ENCODE data around the gene CLDN18.

CLDN18 gene

DNA sequence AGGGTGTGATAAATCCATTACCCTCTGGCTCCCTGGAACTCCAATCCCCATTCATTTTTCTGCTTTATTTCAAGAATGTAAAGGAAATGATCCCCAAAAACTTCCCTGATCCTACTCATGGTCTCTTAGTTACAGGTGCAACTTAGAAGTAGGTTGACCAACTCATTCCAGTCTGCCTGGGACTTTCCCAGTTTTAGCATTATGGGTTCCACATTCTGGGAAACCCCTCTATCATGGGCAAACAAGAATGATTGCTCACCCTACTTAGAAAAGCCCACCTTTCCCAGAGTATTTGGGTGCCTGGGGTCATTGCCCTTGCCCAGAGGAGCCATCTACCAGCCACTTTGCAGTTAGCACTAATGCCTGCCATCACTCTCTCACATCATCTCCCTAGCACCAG lies 15.6 kb downstream of the CLDN18 start:
- Histone ChIP-seq H3K27me3 (ENCODE audit: insufficient read depth, insufficient read length) (no peaks in the 10 kb centered on the region), H3K36me3 (ENCODE audit: insufficient read depth, insufficient read length, low read length) (peaks cover 4% of the 10 kb centered on the region), H3K4me1 (ENCODE audit: insufficient read depth, insufficient read length) (no peaks in the 10 kb centered on the region), H3K9me3 (ENCODE audit: insufficient read depth, low read length) (no peaks in the 10 kb centered on the region), H3K9ac (ENCODE audit: insufficient read length, low read depth) (no peak overlapping the region), H3K4me3 (ENCODE audit: insufficient read length, low read depth) (no peak overlapping the region)
- TF ChIP-seq ZNF274 (IDR thresholded peaks at IDR 0.05; ENCODE audit: low read depth, low read length) (no peak), SUZ12 (IDR thresholded peaks at IDR 0.05; ENCODE audit: extremely low read depth, insufficient read depth, insufficient read length) (no peak), YY1 (IDR thresholded peaks at IDR 0.05; ENCODE audit: insufficient read depth, insufficient read length) (no peak)
- DNase-seq (ENCODE audit: low read depth, low spot score) = no peak

DNA sequence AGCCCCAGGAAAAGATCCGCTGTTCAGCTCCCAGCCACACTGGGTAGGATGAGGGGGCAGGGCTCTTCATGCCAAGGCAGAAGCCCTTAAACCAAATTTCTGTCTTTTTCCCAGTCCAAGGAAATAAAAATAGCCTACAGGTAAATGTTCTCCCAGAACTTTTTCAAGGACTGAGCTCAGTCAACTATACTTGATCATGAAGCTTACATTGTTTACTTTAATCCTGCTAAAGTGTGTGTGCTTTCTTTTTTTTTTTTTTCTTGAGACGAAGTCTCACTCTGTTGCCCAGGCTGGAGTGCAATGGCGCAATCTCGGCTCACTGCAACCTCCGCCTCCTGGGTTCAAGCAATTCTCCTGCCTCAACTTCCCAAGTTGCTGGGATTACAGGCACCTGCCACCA lies 17.9 kb downstream of the CLDN18 start:
- Histone ChIP-seq H3K4me1 (ENCODE audit: insufficient read depth, insufficient read length) (no peaks in the 10 kb centered on the region), H3K9me3 (ENCODE audit: insufficient read depth, low read length) (no peaks in the 10 kb centered on the region), H3K27me3 (ENCODE audit: insufficient read depth, insufficient read length) (no peaks in the 10 kb centered on the region), H3K4me3 (ENCODE audit: insufficient read length, low read depth) (no peak overlapping the region), H3K36me3 (ENCODE audit: insufficient read depth, insufficient read length, low read length) (peaks cover 4% of the 10 kb centered on the region), H3K9ac (ENCODE audit: insufficient read length, low read depth) (no peak overlapping the region)
- TF ChIP-seq ZNF274 (IDR thresholded peaks at IDR 0.05; ENCODE audit: low read depth, low read length) (no peak), SUZ12 (IDR thresholded peaks at IDR 0.05; ENCODE audit: extremely low read depth, insufficient read depth, insufficient read length) (no peak)
- no peak for DNase-seq (ENCODE audit: low read depth, low spot score)

DNA sequence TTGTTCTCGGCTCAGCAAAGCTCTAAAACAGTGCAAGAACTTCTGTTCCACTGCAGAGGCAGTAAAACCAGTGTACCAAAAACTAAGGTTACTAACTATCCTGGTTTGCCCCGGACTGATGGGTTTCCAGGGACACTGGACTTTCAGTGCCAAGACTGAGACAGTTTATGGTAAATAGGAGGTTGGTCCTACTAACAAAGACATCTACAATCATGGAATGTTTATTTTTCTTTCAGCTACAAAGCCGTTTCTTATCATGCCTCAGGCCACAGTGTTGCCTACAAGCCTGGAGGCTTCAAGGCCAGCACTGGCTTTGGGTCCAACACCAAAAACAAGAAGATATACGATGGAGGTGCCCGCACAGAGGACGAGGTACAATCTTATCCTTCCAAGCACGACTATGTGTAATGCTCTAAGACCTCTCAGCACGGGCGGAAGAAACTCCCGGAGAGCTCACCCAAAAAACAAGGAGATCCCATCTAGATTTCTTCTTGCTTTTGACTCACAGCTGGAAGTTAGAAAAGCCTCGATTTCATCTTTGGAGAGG lies 20.8 kb downstream of the CLDN18 start:
- H3K4me3 ChIP-seq (ENCODE audit: insufficient read length, low read depth) = no peak overlapping the region
- DNase-seq (ENCODE audit: low read depth, low spot score) = no peak
- no peak for TF ChIP-seq SUZ12 (IDR thresholded peaks at IDR 0.05; ENCODE audit: extremely low read depth, insufficient read depth, insufficient read length)
- no peaks in the 10 kb centered on the region for H3K27me3 ChIP-seq (ENCODE audit: insufficient read depth, insufficient read length)
- no peaks in the 10 kb centered on the region for H3K9me3 ChIP-seq (ENCODE audit: insufficient read depth, low read length)
- H3K9ac ChIP-seq (ENCODE audit: insufficient read length, low read depth) = no peak overlapping the region
- peaks cover 4% of the 10 kb centered on the region for H3K36me3 ChIP-seq (ENCODE audit: insufficient read depth, insufficient read length, low read length)
- no peaks in the 10 kb centered on the region for H3K4me1 ChIP-seq (ENCODE audit: insufficient read depth, insufficient read length)

DNA sequence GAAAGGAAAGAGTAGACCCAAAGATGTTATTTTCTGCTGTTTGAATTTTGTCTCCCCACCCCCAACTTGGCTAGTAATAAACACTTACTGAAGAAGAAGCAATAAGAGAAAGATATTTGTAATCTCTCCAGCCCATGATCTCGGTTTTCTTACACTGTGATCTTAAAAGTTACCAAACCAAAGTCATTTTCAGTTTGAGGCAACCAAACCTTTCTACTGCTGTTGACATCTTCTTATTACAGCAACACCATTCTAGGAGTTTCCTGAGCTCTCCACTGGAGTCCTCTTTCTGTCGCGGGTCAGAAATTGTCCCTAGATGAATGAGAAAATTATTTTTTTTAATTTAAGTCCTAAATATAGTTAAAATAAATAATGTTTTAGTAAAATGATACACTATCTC lies 21.6 kb downstream of the CLDN18 start:
- DNase-seq (ENCODE audit: low read depth, low spot score) = no peak
- TF ChIP-seq SUZ12 (IDR thresholded peaks at IDR 0.05; ENCODE audit: extremely low read depth, insufficient read depth, insufficient read length) = no peak
- no peak for TF ChIP-seq YY1 (IDR thresholded peaks at IDR 0.05; ENCODE audit: insufficient read depth, insufficient read length)
- TF ChIP-seq ZNF274 (IDR thresholded peaks at IDR 0.05; ENCODE audit: low read depth, low read length) = no peak
- no peak overlapping the region for H3K9ac ChIP-seq (ENCODE audit: insufficient read length, low read depth)
- H3K4me1 ChIP-seq (ENCODE audit: insufficient read depth, insufficient read length) = no peaks in the 10 kb centered on the region
- H3K27me3 ChIP-seq (ENCODE audit: insufficient read depth, insufficient read length) = no peaks in the 10 kb centered on the region
- H3K36me3 ChIP-seq (ENCODE audit: insufficient read depth, insufficient read length, low read length) = peaks cover 4% of the 10 kb centered on the region
- no peaks in the 10 kb centered on the region for H3K9me3 ChIP-seq (ENCODE audit: insufficient read depth, low read length)
- no peak overlapping the region for H3K4me3 ChIP-seq (ENCODE audit: insufficient read length, low read depth)

DNA sequence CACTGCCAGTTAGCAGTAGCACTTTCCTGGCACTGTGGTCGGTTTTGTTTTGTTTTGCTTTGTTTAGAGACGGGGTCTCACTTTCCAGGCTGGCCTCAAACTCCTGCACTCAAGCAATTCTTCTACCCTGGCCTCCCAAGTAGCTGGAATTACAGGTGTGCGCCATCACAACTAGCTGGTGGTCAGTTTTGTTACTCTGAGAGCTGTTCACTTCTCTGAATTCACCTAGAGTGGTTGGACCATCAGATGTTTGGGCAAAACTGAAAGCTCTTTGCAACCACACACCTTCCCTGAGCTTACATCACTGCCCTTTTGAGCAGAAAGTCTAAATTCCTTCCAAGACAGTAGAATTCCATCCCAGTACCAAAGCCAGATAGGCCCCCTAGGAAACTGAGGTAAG lies 22.6 kb downstream of the CLDN18 start:
- no peak for DNase-seq (ENCODE audit: low read depth, low spot score)
- Histone ChIP-seq H3K36me3 (ENCODE audit: insufficient read depth, insufficient read length, low read length) (peaks cover 4% of the 10 kb centered on the region), H3K9ac (ENCODE audit: insufficient read length, low read depth) (no peak overlapping the region), H3K4me1 (ENCODE audit: insufficient read depth, insufficient read length) (no peaks in the 10 kb centered on the region), H3K9me3 (ENCODE audit: insufficient read depth, low read length) (no peaks in the 10 kb centered on the region), H3K27me3 (ENCODE audit: insufficient read depth, insufficient read length) (no peaks in the 10 kb centered on the region), H3K4me3 (ENCODE audit: insufficient read length, low read depth) (no peak overlapping the region)
- TF ChIP-seq SUZ12 (IDR thresholded peaks at IDR 0.05; ENCODE audit: extremely low read depth, insufficient read depth, insufficient read length) (no peak), YY1 (IDR thresholded peaks at IDR 0.05; ENCODE audit: insufficient read depth, insufficient read length) (no peak), ZNF274 (IDR thresholded peaks at IDR 0.05; ENCODE audit: low read depth, low read length) (no peak)

DNA sequence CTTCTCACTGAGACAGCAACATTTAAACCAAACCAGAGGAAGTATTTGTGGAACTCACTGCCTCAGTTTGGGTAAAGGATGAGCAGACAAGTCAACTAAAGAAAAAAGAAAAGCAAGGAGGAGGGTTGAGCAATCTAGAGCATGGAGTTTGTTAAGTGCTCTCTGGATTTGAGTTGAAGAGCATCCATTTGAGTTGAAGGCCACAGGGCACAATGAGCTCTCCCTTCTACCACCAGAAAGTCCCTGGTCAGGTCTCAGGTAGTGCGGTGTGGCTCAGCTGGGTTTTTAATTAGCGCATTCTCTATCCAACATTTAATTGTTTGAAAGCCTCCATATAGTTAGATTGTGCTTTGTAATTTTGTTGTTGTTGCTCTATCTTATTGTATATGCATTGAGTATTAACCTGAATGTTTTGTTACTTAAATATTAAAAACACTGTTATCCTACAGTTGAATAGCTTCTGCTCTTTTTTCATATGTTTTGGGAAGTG lies 23.3 kb downstream of the CLDN18 start:
- Histone ChIP-seq H3K4me3 (ENCODE audit: insufficient read length, low read depth) (no peak overlapping the region), H3K9me3 (ENCODE audit: insufficient read depth, low read length) (no peaks in the 10 kb centered on the region), H3K9ac (ENCODE audit: insufficient read length, low read depth) (no peak overlapping the region), H3K36me3 (ENCODE audit: insufficient read depth, insufficient read length, low read length) (peaks cover 4% of the 10 kb centered on the region), H3K27me3 (ENCODE audit: insufficient read depth, insufficient read length) (no peaks in the 10 kb centered on the region), H3K4me1 (ENCODE audit: insufficient read depth, insufficient read length) (no peaks in the 10 kb centered on the region)
- no peak for DNase-seq (ENCODE audit: low read depth, low spot score)
- TF ChIP-seq SUZ12 (IDR thresholded peaks at IDR 0.05; ENCODE audit: extremely low read depth, insufficient read depth, insufficient read length) (no peak), ZNF274 (IDR thresholded peaks at IDR 0.05; ENCODE audit: low read depth, low read length) (no peak)

DNA sequence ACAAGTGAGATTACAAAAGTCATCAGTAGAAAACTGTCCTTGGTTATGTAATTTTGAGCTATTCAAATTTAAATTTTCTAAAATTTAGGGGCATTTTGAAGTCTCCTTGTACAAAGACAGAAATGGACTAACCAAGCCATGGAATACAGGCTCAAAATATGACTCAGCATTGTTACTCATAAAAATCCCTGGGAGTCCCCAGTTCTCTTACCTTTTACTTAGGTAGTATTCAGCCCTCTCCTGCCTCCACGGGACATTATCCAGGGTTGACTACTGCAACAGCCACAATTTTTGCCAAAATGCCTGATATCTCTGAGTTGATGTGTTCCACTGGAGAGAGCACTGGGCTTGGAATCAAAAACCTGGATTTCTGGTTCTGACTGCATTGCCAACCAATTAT lies 25.0 kb downstream of the CLDN18 start:
- H3K36me3 ChIP-seq (ENCODE audit: insufficient read depth, insufficient read length, low read length) = no peaks in the 10 kb centered on the region

DNA sequence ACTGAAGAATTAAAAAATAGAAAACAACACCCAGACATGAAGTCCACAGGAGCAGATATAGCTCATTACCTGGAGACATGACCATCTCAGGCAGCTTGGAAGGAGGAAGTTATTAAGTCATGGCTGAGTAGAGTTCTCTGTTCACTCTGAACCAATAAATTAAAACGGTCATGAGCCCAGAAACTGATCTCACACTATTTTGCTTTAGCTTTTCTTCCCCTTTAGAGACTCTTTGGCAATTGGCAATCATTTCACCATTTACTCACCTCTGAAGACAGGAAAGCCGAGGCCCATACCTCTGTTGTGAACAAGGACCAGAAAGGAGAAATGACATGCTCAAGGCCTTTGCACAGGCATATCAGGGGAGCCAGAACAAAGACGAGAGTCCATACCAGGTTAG lies 26.6 kb downstream of the CLDN18 start:
- no peak for DNase-seq (ENCODE audit: low read depth, low spot score)
- no peaks in the 10 kb centered on the region for H3K9me3 ChIP-seq (ENCODE audit: insufficient read depth, low read length)
- no peaks in the 10 kb centered on the region for H3K4me1 ChIP-seq (ENCODE audit: insufficient read depth, insufficient read length)
- no peak overlapping the region for H3K4me3 ChIP-seq (ENCODE audit: insufficient read length, low read depth)
- no peaks in the 10 kb centered on the region for H3K27me3 ChIP-seq (ENCODE audit: insufficient read depth, insufficient read length)
- TF ChIP-seq ZNF274 (IDR thresholded peaks at IDR 0.05; ENCODE audit: low read depth, low read length) (no peak), SUZ12 (IDR thresholded peaks at IDR 0.05; ENCODE audit: extremely low read depth, insufficient read depth, insufficient read length) (no peak), YY1 (IDR thresholded peaks at IDR 0.05; ENCODE audit: insufficient read depth, insufficient read length) (no peak)
- no peaks in the 10 kb centered on the region for H3K36me3 ChIP-seq (ENCODE audit: insufficient read depth, insufficient read length, low read length)
- H3K9ac ChIP-seq (ENCODE audit: insufficient read length, low read depth) = no peak overlapping the region

More for the DNA sequence above, 25.0 kb downstream of the CLDN18 start:
- TF ChIP-seq ZNF274 (IDR thresholded peaks at IDR 0.05; ENCODE audit: low read depth, low read length) (no peak), YY1 (IDR thresholded peaks at IDR 0.05; ENCODE audit: insufficient read depth, insufficient read length) (no peak), SUZ12 (IDR thresholded peaks at IDR 0.05; ENCODE audit: extremely low read depth, insufficient read depth, insufficient read length) (no peak)
- no peak overlapping the region for H3K9ac ChIP-seq (ENCODE audit: insufficient read length, low read depth)
- DNase-seq (ENCODE audit: low read depth, low spot score) = no peak
- H3K4me1 ChIP-seq (ENCODE audit: insufficient read depth, insufficient read length) = no peaks in the 10 kb centered on the region
- H3K9me3 ChIP-seq (ENCODE audit: insufficient read depth, low read length) = no peaks in the 10 kb centered on the region
- H3K27me3 ChIP-seq (ENCODE audit: insufficient read depth, insufficient read length) = no peaks in the 10 kb centered on the region
- no peak overlapping the region for H3K4me3 ChIP-seq (ENCODE audit: insufficient read length, low read depth)

All from NT2/D1 (cell line).